H1 (cell line): ENCODE results near the gene SYNGR3. TPM values are rescaled to one million over a fixed set of nuclear protein-coding genes. Genes with fewer than 3 reads are reported as not detected.

Source experiments
- CTCF ChIA-PET: fragments of 300-600 bp; sonication (Branson Sonifier 250); formaldehyde crosslinking; loops from one replicate; lab custom pipeline; 2021; ENCODE audit not compliant: partially characterized antibody; lab: Charles Lee
- POLR2A ChIA-PET: fragments of 300-600 bp; sonication (Branson Sonifier 250); formaldehyde crosslinking; loops from one replicate; lab custom pipeline; 2021; ENCODE audit warnings: inconsistent platforms; ENCODE audit not compliant: partially characterized antibody; lab: Charles Lee
- DNase-seq, 2 experiments: peaks; one replicate each; pipeline versions ENCODE4 v3.0.0 to v3.0.0-alpha.2; 2010 to 2022; ENCODE audit warnings: low spot score in 2 of 2, low read depth in 1 of 2, mixed read lengths in 1 of 2
- FAIRE-seq: peaks from 2 replicates; lab custom pipeline; 2011; peaks lifted over from hg19 to GRCh38; lab: Jason Lieb, UNC
- H2AFZ ChIP-seq: 2 replicates; pipeline ENCODE4 v1.8.1; 2012; ENCODE audit warnings: low read length, inconsistent platforms
- H2AK5ac ChIP-seq: 2 replicates; pipeline ENCODE4 v1.6.1; 2013; ENCODE audit warnings: low read depth, low read length
- H2BK120ac ChIP-seq: replicated peaks from 2 replicates; pipeline ENCODE3; 2013; ENCODE audit warnings: low read depth, low read length, inconsistent platforms
- H2BK12ac ChIP-seq: 2 replicates; pipeline ENCODE4 v1.6.1; 2013; ENCODE audit warnings: low read depth, low read length
- H2BK15ac ChIP-seq: 2 replicates; pipeline ENCODE4 v1.6.1; 2013; ENCODE audit warnings: low read length
- H2BK20ac ChIP-seq: 2 replicates; pipeline ENCODE4 v1.6.1; 2013; ENCODE audit warnings: low read length
- H2BK5ac ChIP-seq: 2 replicates; pipeline ENCODE4 v1.6.1; 2013; ENCODE audit warnings: low read depth, low read length
- H3K14ac ChIP-seq: 2 replicates; pipeline ENCODE4 v1.6.1; 2013; ENCODE audit warnings: inconsistent platforms; ENCODE audit not compliant: insufficient read length
- H3K18ac ChIP-seq: 2 replicates; pipeline ENCODE4 v1.6.1; 2013; ENCODE audit warnings: low read length; ENCODE audit errors: extremely low read depth
- H3K23ac ChIP-seq: 2 replicates; pipeline ENCODE4 v1.6.1; 2013; ENCODE audit warnings: inconsistent platforms; ENCODE audit not compliant: insufficient read length
- H3K23me2 ChIP-seq: 2 replicates; pipeline ENCODE4 v1.6.1; 2013; ENCODE audit warnings: low read depth, low read length
- H3K27ac ChIP-seq: 2 replicates; pipeline ENCODE4 v1.6.1; 2011; ENCODE audit warnings: low read depth, low read length, inconsistent platforms
- H3K27me3 ChIP-seq, 4 experiments: replicated peaks in 1 of 4; 1 replicate in 1 of 4; 2 replicates in 3 of 4; pipeline versions ENCODE4 v1.6.1 to v1.8.1; 2011 to 2013; ENCODE audit warnings: low read length in 3 of 4, mild to moderate bottlenecking in 3 of 4, inconsistent platforms in 2 of 4, mixed read lengths in 2 of 4, moderate library complexity in 1 of 4; ENCODE audit not compliant: control insufficient read depth in 3 of 4, insufficient read depth in 3 of 4; ENCODE audit errors: extremely low read depth in 1 of 4
- H3K36me3 ChIP-seq, 4 experiments: 2 replicates each; pipeline versions ENCODE4 v1.6.1 to v1.8.1; 2011 to 2013; ENCODE audit warnings: mild to moderate bottlenecking in 4 of 4, low read length in 3 of 4, moderate library complexity in 2 of 4, control low read depth in 1 of 4, inconsistent platforms in 1 of 4; ENCODE audit not compliant: insufficient read depth in 4 of 4, control insufficient read depth in 2 of 4
- H3K4ac ChIP-seq: replicated peaks from 2 replicates; pipeline ENCODE3; 2013; ENCODE audit warnings: low read length, low read depth, mixed read lengths, inconsistent platforms; ENCODE audit not compliant: insufficient read length
- H3K4me1 ChIP-seq, 4 experiments: replicated peaks in 1 of 4; 1 replicate in 1 of 4; 2 replicates in 3 of 4; pipeline versions ENCODE4 v1.6.1 to v1.8.1; 2011 to 2013; ENCODE audit warnings: low read length in 3 of 4, inconsistent platforms in 2 of 4, mixed read lengths in 1 of 4; ENCODE audit not compliant: insufficient read depth in 4 of 4, control insufficient read depth in 3 of 4
- H3K4me2 ChIP-seq, 2 experiments: 2 replicates each; pipeline versions ENCODE4 v1.6.1 to v1.8.1; 2011 to 2013; ENCODE audit warnings: low read depth in 2 of 2, low read length in 2 of 2, control low read depth in 1 of 2, inconsistent platforms in 1 of 2, mild to moderate bottlenecking in 1 of 2; ENCODE audit not compliant: insufficient read depth in 1 of 2
- H3K4me3 ChIP-seq, 4 experiments: fragments of 200-600, 300-600 bp in 1 of 4; sonication (generic), shearing (Covaris generic), sonication (Bioruptor Twin) in 1 of 4; 2 replicates each; pipeline versions ENCODE4 v1.5.1 to v1.8.1; 2011 to 2016; ENCODE audit warnings: low read length in 4 of 4, low read depth in 3 of 4, control low read depth in 2 of 4, inconsistent platforms in 2 of 4, mild to moderate bottlenecking in 2 of 4, mixed read lengths in 1 of 4, moderate library complexity in 1 of 4; ENCODE audit not compliant: insufficient read depth in 2 of 4; ENCODE audit errors: extremely low read depth in 1 of 4
- H3K56ac ChIP-seq: replicated peaks from 2 replicates; pipeline ENCODE3; 2013; ENCODE audit warnings: low read depth, mild to moderate bottlenecking, mixed read lengths, low read length, inconsistent platforms; ENCODE audit not compliant: insufficient read length
- H3K79me1 ChIP-seq: 2 replicates; pipeline ENCODE4 v1.6.1; 2013; ENCODE audit warnings: low read depth, low read length, control low read depth
- H3K79me2 ChIP-seq, 2 experiments: 2 replicates each; pipeline versions ENCODE4 v1.6.1 to v1.8.1; 2012 to 2013; ENCODE audit warnings: low read length in 2 of 2, mild to moderate bottlenecking in 2 of 2, inconsistent platforms in 1 of 2; ENCODE audit not compliant: insufficient read depth in 2 of 2, control insufficient read depth in 1 of 2
- H3K9ac ChIP-seq, 4 experiments: replicated peaks in 1 of 4; 1 replicate in 1 of 4; 2 replicates in 3 of 4; pipeline versions ENCODE4 v1.6.1 to v1.8.1; 2011 to 2013; ENCODE audit warnings: low read depth in 3 of 4, low read length in 3 of 4, control low read depth in 2 of 4, mild to moderate bottlenecking in 2 of 4, moderate library complexity in 2 of 4, inconsistent platforms in 1 of 4; ENCODE audit errors: extremely low read depth in 1 of 4
- H3K9me3 ChIP-seq, 2 experiments: 2 replicates each; pipeline versions ENCODE4 v1.6.1 to v1.8.1; 2012 to 2013; ENCODE audit warnings: mild to moderate bottlenecking in 2 of 2, moderate library complexity in 2 of 2, control low read depth in 1 of 2, inconsistent platforms in 1 of 2, low read depth in 1 of 2, low read length in 1 of 2, mixed read lengths in 1 of 2; ENCODE audit not compliant: insufficient read depth in 2 of 2
- H4K20me1 ChIP-seq, 2 experiments: replicated peaks in 1 of 2; 2 replicates each; pipeline versions ENCODE3 to v1.8.1; 2011 to 2013; ENCODE audit warnings: inconsistent platforms in 2 of 2, low read length in 2 of 2, mild to moderate bottlenecking in 1 of 2; ENCODE audit not compliant: insufficient read depth in 2 of 2, control insufficient read depth in 1 of 2
- H4K5ac ChIP-seq: 2 replicates; pipeline ENCODE4 v1.6.1; 2013; ENCODE audit warnings: low read length, low read depth, mixed read lengths, inconsistent platforms; ENCODE audit not compliant: insufficient read length
- H4K8ac ChIP-seq: 2 replicates; pipeline ENCODE4 v1.8.0; 2013; ENCODE audit warnings: mild to moderate bottlenecking, moderate library complexity, low read length, inconsistent platforms; ENCODE audit not compliant: insufficient read depth; ENCODE audit errors: extremely low read depth
- H4K91ac ChIP-seq: replicated peaks from 2 replicates; pipeline ENCODE3; 2013; ENCODE audit warnings: low read length, mixed read lengths, inconsistent platforms; ENCODE audit not compliant: insufficient read length
- ATF3 ChIP-seq: IDR thresholded peaks from 2 replicates; pipeline ENCODE4 v1.6.1; 2011; ENCODE audit warnings: low read depth, mild to moderate bottlenecking, low read length; ENCODE audit not compliant: insufficient read depth
- FOSL1 ChIP-seq: IDR thresholded peaks from 2 replicates; pipeline ENCODE4 v1.6.1; 2011; ENCODE audit warnings: mild to moderate bottlenecking, low read depth, low read length, moderate library complexity; ENCODE audit not compliant: insufficient read depth
- JUND ChIP-seq: IDR thresholded peaks from 2 replicates; pipeline ENCODE4 v1.6.1; 2011; ENCODE audit warnings: mild to moderate bottlenecking, improper control_type of control experiment, low read length
- MAFK ChIP-seq: IDR thresholded peaks from 2 replicates; pipeline ENCODE4 v1.6.1; 2012; ENCODE audit warnings: low read depth, mild to moderate bottlenecking, improper control_type of control experiment, low read length
- NRF1 ChIP-seq: IDR thresholded peaks from 2 replicates; pipeline ENCODE4 v1.6.1; 2011; ENCODE audit warnings: mild to moderate bottlenecking, low read depth, low read length, improper control_type of control experiment
- SAP30 ChIP-seq: fragments of 300-600 bp; sonication (generic); IDR thresholded peaks from 2 replicates; pipeline ENCODE4 v1.7.1; 2012; ENCODE audit warnings: low read length, moderate library complexity, mild to moderate bottlenecking, inconsistent platforms; ENCODE audit not compliant: insufficient read depth, insufficient replicate concordance
- ZNF274 ChIP-seq: IDR thresholded peaks from 2 replicates; pipeline ENCODE4 v1.7.0; 2012; ENCODE audit warnings: low read length, borderline replicate concordance; ENCODE audit errors: extremely low read depth
- WGBS, 2 experiments: shearing (Covaris generic) in 1 of 2; methylation state at CpG; one replicate each; pipeline versions ENCODE4 v1.1.6 to v1.1.7; 2013 to 2015; ENCODE audit warnings: low lambda C conversion rate in 2 of 2, mixed read lengths in 2 of 2, inconsistent platforms in 1 of 2, low coverage in 1 of 2, missing lambda C conversion rate in 1 of 2; ENCODE audit not compliant: insufficient replicate concordance in 2 of 2, insufficient coverage in 1 of 2, insufficient read length in 1 of 2; ENCODE audit errors: extremely low coverage in 1 of 2, missing lambda C conversion rate in 1 of 2; 5-methylcytosine and 5-hydroxymethylcytosine counted together
- polyA plus RNA-seq, 7 experiments: library from polyadenylated mRNA; depleted of rRNA in 3 of 7; stranded (reverse) in 5 of 7; unstranded in 2 of 7; fragments of >200 nt in 5 of 7; fragments of 200-250 nt in 2 of 7; gene quantifications; 1 replicate in 5 of 7; 2 replicates in 1 of 7; 4 replicates in 1 of 7; pipeline versions ENCODE4 v1.2.1 to v1.2.3, GENCODE V29; 2011 to 2013; ENCODE audit warnings: missing spikeins in 2 of 7, mixed read lengths in 2 of 7
- total RNA-seq: library from RNA; stranded (reverse); fragmentation: NEBNext Ultra II Directional; extraction: Animal tissue kit (Norgen Biotek cat#: 25700); gene quantifications from 2 replicates; pipeline ENCODE4 v1.2.1, GENCODE V29; 2021

The SYNGR3 gene
- total and polyA plus RNA-seq, 2 of the 8 experiments (the other 6 are each of a cell fraction or from before 2014, with no cell fraction given): 36.2 to 49.9 TPM

GRCh38 chr16:2007081-2007836 lies 17.5 kb downstream of the SYNGR3 start:
- Histone ChIP-seq H4K5ac (no peak overlapping the region), H2BK120ac (no peak overlapping the region), H3K79me1 (peaks cover 9% of the 10 kb centered on the region; the same call in 1 of the 2 replicates), H3K9ac (no peak overlapping the region), H4K8ac (no peak overlapping the region), H3K27me3 (no peaks in the 10 kb centered on the region), H3K14ac (no peak overlapping the region), H2BK5ac (no peak overlapping the region), H3K4ac (no peak overlapping the region), H2BK15ac (no peak overlapping the region), H4K91ac (no peak overlapping the region), H2BK20ac (no peak overlapping the region), H3K4me2 (peak overlapping the region in 1 of 2 experiments; percentile 92; a peak in 1 of 4 replicates), H2BK12ac (no peak overlapping the region), H2AK5ac (no peak overlapping the region), H3K23ac (no peak overlapping the region), H3K4me3 (no peak overlapping the region), H3K4me1 (peaks cover 3 to 38% (median 22%) of the 10 kb centered on the region in 4 experiments), H2AFZ (no peak overlapping the region), H3K79me2 (peaks cover 22 to 52% of the 10 kb centered on the region in 2 experiments; a peak in 3 of 4 replicates), H3K36me3 (peaks cover under 1 to 11% (median 6%) of the 10 kb centered on the region in 4 experiments; a peak in 6 of 8 replicates), H4K20me1 (peaks cover 23 to 54% of the 10 kb centered on the region in 2 experiments), H3K18ac (no peak overlapping the region), H3K23me2 (peaks cover 12% of the 10 kb centered on the region; the same call in 1 of the 2 replicates), H3K9me3 (no peaks in the 10 kb centered on the region), H3K27ac (no peak overlapping the region), H3K56ac (no peak overlapping the region)
- CTCF ChIA-PET: interaction anchor here (0.8 to 2.8 kb wide), 10 partner anchors 9 to 140 kb away, joined by 3 to 7 read pairs (median 6); partner anchors contain the start of genes NHERF2 and NPW
- 88% methylated on average over 10 of the region's 16 CpGs; no CpG with 5 or more reads in 1 of the 2 experiments for WGBS, 2 experiments
- TF ChIP-seq NRF1 (no peak), MAFK (no peak), SAP30 (no peak), FOSL1 (no peak), ZNF274 (no peak), JUND (no peak), ATF3 (no peak)
- DNase-seq (no peak), FAIRE-seq (no peak)
- POLR2A ChIA-PET: interaction anchor here (1.1 to 4.7 kb wide), 9 partner anchors 10 to 148 kb away, joined by 3 to 37 read pairs (median 5); partner anchors contain the start of genes NPW, RNF151, RPS2 and TRAF7
